Liver (tissue), 9 donors: Measurements from ENCODE around the gene RXRG. TPM values are rescaled to one million over a fixed set of nuclear protein-coding genes. Genes with fewer than 3 reads are reported as not detected.
A peak's percentile ranks its signal among the peaks of the same experiment; 100 is the strongest.

Experiments
- DNase-seq: peaks from one replicate; pipeline ENCODE4 v3.0.0-alpha.2; 2017; ENCODE audit warnings: low spot score
- H3K27ac ChIP-seq, 2 donors: one replicate each; pipeline ENCODE4 v1.7.0; 2013; ENCODE audit warnings: inconsistent platforms in 2 of 2, low read length in 2 of 2, control low read depth in 1 of 2, low read depth in 1 of 2, mild to moderate bottlenecking in 1 of 2
- H3K27me3 ChIP-seq, 4 donors: one replicate each; pipeline versions ENCODE4 v1.6.1 to v1.7.0; 2013; ENCODE audit warnings: low read length in 3 of 4, inconsistent platforms in 1 of 4, mild to moderate bottlenecking in 1 of 4, moderate library complexity in 1 of 4; ENCODE audit not compliant: control insufficient read depth in 4 of 4, insufficient read depth in 4 of 4
- H3K36me3 ChIP-seq, 4 donors: one replicate each; pipeline versions ENCODE4 v1.6.1 to v1.7.0; 2013; ENCODE audit warnings: low read length in 3 of 4, mild to moderate bottlenecking in 3 of 4, low read depth in 1 of 4, moderate library complexity in 1 of 4; ENCODE audit not compliant: control insufficient read depth in 4 of 4, insufficient read depth in 3 of 4
- H3K4me1 ChIP-seq, 4 donors: one replicate each; pipeline versions ENCODE4 v1.6.1 to v1.7.0; 2013; ENCODE audit warnings: low read length in 3 of 4, mild to moderate bottlenecking in 3 of 4, moderate library complexity in 1 of 4; ENCODE audit not compliant: control insufficient read depth in 4 of 4, insufficient read depth in 4 of 4
- H3K4me3 ChIP-seq, 3 donors: one replicate each; pipeline versions ENCODE4 v1.6.1 to v1.7.0; 2013; ENCODE audit warnings: low read length in 3 of 3, control low read depth in 1 of 3, low read depth in 1 of 3, mild to moderate bottlenecking in 1 of 3
- H3K9ac ChIP-seq, 2 donors: one replicate each; pipeline ENCODE4 v1.7.0; 2013; ENCODE audit warnings: low read length in 2 of 2, mild to moderate bottlenecking in 2 of 2, moderate library complexity in 2 of 2, control low read depth in 1 of 2, low read depth in 1 of 2
- H3K9me3 ChIP-seq, 4 donors: one replicate each; pipeline versions ENCODE4 v1.6.1 to v1.7.0; 2013; ENCODE audit warnings: low read length in 3 of 4; ENCODE audit not compliant: control insufficient read depth in 4 of 4
- EGR1 ChIP-seq, 2 donors: IDR thresholded peaks; 2 replicates each; pipeline ENCODE4 v1.6.1; 2016 to 2018; ENCODE audit warnings: antibody characterized with exemption in 2 of 2, low read depth in 2 of 2
- FOXA1 ChIP-seq: IDR thresholded peaks from 2 replicates; pipeline ENCODE4 v1.6.1; 2016; ENCODE audit warnings: antibody characterized with exemption
- FOXA2 ChIP-seq: IDR thresholded peaks from 2 replicates; pipeline ENCODE4 v1.6.1; 2016; ENCODE audit warnings: antibody characterized with exemption
- GABPA ChIP-seq, 2 donors: IDR thresholded peaks in 1 of 2; conservative IDR thresholded peaks in 1 of 2; 2 replicates each; pipeline ENCODE4 v1.6.1; 2016; ENCODE audit warnings: antibody characterized with exemption in 2 of 2, mild to moderate bottlenecking in 1 of 2, moderate library complexity in 1 of 2
- HNF4A ChIP-seq, 2 donors: conservative IDR thresholded peaks; 2 replicates each; pipeline ENCODE4 v1.6.1; 2016; ENCODE audit warnings: antibody characterized with exemption in 2 of 2, mild to moderate bottlenecking in 2 of 2
- HNF4G ChIP-seq: IDR thresholded peaks from 2 replicates; pipeline ENCODE4 v1.6.1; 2016; ENCODE audit warnings: antibody characterized with exemption
- JUND ChIP-seq, 2 donors: IDR thresholded peaks; 2 replicates each; pipeline ENCODE4 v1.6.1; 2016; ENCODE audit warnings: antibody characterized with exemption in 2 of 2
- NR2F2 ChIP-seq: IDR thresholded peaks from 2 replicates; pipeline ENCODE4 v1.6.1; 2016; ENCODE audit warnings: antibody characterized with exemption
- RAD21 ChIP-seq, 2 donors: IDR thresholded peaks; 2 replicates each; pipeline ENCODE4 v1.6.1; 2016; ENCODE audit warnings: antibody characterized with exemption in 2 of 2, mild to moderate bottlenecking in 2 of 2
- RXRA ChIP-seq, 2 donors: IDR thresholded peaks; 2 replicates each; pipeline ENCODE4 v1.6.1; 2017 to 2018; ENCODE audit warnings: antibody characterized with exemption in 2 of 2, mild to moderate bottlenecking in 1 of 2
- SP1 ChIP-seq: IDR thresholded peaks from 2 replicates; pipeline ENCODE4 v1.6.1; 2018; ENCODE audit warnings: antibody characterized with exemption, mild to moderate bottlenecking
- TAF1 ChIP-seq: conservative IDR thresholded peaks from 2 replicates; pipeline ENCODE4 v1.6.1; 2016; ENCODE audit warnings: antibody characterized with exemption, mild to moderate bottlenecking
- YY1 ChIP-seq: IDR thresholded peaks from 2 replicates; pipeline ENCODE4 v1.6.1; 2016; ENCODE audit warnings: antibody characterized with exemption, mild to moderate bottlenecking
- whole genome bisulfite sequencing: extraction: QIAGEN DNeasy Blood & Tissue Kit; methylation state at CpG from one replicate; pipeline ENCODE4 v1.1.7; 2013; 5-methylcytosine and 5-hydroxymethylcytosine counted together
- polyA plus RNA-seq, 2 donors: library from polyadenylated mRNA; stranded (reverse) in 1 of 2; unstranded in 1 of 2; fragments of 200-250 nt in 1 of 2; fragments of >200 nt in 1 of 2; fragmentation: Nextera tagmentation in 1 of 2; extraction: Ambion mirVana in 1 of 2; gene quantifications; one replicate each; pipeline versions ENCODE4 v1.2.1 to v1.2.3, GENCODE V29; 2013 to 2015
- total RNA-seq, 2 donors: library from RNA; depleted of rRNA; stranded (reverse); fragments of >200 nt; gene quantifications; one replicate each; pipeline ENCODE4 v1.2.3, GENCODE V29; 2014
- TF ChIP-seq, protein P1 (sequence below): IDR thresholded peaks from 2 replicates; pipeline ENCODE4 v1.6.1; 2016; ENCODE audit warnings: antibody characterized with exemption
- TF ChIP-seq, protein P2 (sequence below): fragments of 150-350 bp; IDR thresholded peaks from 2 replicates; pipeline ENCODE4 v1.5.1; 2017; ENCODE audit warnings: improper control_type of control experiment, low read depth, low read length; ENCODE audit not compliant: missing input control
- TF ChIP-seq, protein P3 (sequence below): IDR thresholded peaks from 2 replicates; pipeline ENCODE4 v1.6.1; 2016; ENCODE audit warnings: antibody characterized with exemption
- TF ChIP-seq, protein P4 (sequence below): IDR thresholded peaks from 2 replicates; pipeline ENCODE4 v1.6.1; 2016; ENCODE audit warnings: antibody characterized with exemption
- TF ChIP-seq, protein P5 (sequence below): IDR thresholded peaks from 2 replicates; pipeline ENCODE4 v1.6.1; 2016; ENCODE audit warnings: antibody characterized with exemption, mild to moderate bottlenecking
- donor health status: healthy.
- donor health status: healthy.
- donor health status: healthy.
- donor health status: healthy.
- donor health status: healthy.

Gene RXRG
- total and polyA plus RNA-seq, 4 donors, result 0.12 to 0.44 (median 0.42) TPM; not detected in 1

DNA sequence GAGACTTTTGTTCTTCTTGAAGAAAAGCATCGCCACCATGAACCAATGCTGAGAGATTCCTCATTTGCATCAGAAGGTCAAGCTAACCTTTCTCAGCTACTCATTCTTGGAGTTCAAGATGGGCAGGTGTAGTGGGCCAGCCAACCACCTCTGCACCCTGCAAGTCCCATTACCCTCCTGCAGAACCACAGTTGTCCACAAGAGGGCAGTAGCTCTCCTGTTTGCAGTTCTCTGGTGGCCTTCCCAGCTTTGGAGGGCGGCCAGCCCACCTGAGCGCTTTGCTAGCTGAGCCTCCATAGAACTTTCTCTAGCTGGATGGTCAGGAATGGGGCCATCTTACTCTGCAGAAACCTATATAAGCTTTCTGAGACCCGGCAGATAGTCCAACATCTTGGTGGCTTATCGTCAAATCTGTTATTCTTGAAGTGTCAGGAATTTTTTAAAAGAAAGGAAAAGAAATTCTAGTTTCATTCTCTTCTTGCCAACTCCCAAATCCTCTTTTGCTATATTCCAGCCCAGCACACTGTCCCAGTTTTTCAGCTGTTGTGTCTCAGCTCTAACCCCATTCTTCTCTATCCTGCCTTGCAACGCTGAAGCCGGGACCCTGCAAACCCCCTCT lies 77.4 kb downstream of the RXRG start (continued):
- TF ChIP-seq RXRA (IDR thresholded peaks at IDR 0.05), result no peak
- TF ChIP-seq, protein P1, sequence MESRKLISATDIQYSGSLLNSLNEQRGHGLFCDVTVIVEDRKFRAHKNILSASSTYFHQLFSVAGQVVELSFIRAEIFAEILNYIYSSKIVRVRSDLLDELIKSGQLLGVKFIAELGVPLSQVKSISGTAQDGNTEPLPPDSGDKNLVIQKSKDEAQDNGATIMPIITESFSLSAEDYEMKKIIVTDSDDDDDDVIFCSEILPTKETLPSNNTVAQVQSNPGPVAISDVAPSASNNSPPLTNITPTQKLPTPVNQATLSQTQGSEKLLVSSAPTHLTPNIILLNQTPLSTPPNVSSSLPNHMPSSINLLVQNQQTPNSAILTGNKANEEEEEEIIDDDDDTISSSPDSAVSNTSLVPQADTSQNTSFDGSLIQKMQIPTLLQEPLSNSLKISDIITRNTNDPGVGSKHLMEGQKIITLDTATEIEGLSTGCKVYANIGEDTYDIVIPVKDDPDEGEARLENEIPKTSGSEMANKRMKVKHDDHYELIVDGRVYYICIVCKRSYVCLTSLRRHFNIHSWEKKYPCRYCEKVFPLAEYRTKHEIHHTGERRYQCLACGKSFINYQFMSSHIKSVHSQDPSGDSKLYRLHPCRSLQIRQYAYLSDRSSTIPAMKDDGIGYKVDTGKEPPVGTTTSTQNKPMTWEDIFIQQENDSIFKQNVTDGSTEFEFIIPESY, result no peak
- TF ChIP-seq HNF4A (conservative IDR thresholded peaks at IDR 0.05), result no peak
- peak; percentile 66 to 84 for TF ChIP-seq RAD21 (IDR thresholded peaks at IDR 0.05)

DNA sequence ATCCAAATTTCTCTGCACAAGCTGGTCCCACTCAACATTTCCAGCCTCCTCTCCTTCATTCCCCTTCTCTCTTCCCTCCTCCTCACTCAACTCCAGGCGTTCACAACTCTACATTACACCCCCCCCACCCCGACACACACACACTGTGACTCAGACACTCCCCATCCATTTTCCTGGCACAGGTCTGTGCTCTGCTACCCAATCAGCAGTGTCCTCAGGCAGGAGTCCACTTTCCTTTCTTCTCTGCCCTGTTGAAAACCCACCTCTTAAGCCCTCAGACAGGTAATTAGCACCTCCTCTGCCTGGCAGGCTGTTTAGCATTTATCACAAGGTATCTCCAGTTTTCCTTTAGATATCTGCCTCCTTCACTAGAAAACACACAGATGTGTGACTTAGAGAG lies 79.6 kb downstream of the RXRG start:
- Histone ChIP-seq H3K4me1 (peaks cover 0 to 9% (median 4%) of the 10 kb centered on the region in 4 donors), H3K36me3 (no peaks in the 10 kb centered on the region), H3K9me3 (no peaks in the 10 kb centered on the region), H3K9ac (no peak overlapping the region), H3K27me3 (no peaks in the 10 kb centered on the region), H3K4me3 (no peak overlapping the region), H3K27ac (no peak overlapping the region)
- DNase-seq, result no peak
- 65% methylated on average over 2 of the region's 2 CpGs for WGBS
- TF ChIP-seq TAF1 (no peak), HNF4G (no peak), HNF4A (conservative IDR thresholded peaks at IDR 0.05) (no peak), FOXA2 (no peak), NR2F2 (no peak), YY1 (no peak), RAD21 (IDR thresholded peaks at IDR 0.05) (no peak), GABPA (IDR thresholded peaks at IDR 0.05 in 1 of 2, conservative IDR thresholded peaks at IDR 0.05 in 1 of 2) (no peak), EGR1 (IDR thresholded peaks at IDR 0.05; ENCODE audit: low read depth in 2 of 2) (no peak), FOXA1 (no peak), RXRA (IDR thresholded peaks at IDR 0.05) (no peak), SP1 (no peak), JUND (IDR thresholded peaks at IDR 0.05) (no peak)
- TF ChIP-seq, protein P2, sequence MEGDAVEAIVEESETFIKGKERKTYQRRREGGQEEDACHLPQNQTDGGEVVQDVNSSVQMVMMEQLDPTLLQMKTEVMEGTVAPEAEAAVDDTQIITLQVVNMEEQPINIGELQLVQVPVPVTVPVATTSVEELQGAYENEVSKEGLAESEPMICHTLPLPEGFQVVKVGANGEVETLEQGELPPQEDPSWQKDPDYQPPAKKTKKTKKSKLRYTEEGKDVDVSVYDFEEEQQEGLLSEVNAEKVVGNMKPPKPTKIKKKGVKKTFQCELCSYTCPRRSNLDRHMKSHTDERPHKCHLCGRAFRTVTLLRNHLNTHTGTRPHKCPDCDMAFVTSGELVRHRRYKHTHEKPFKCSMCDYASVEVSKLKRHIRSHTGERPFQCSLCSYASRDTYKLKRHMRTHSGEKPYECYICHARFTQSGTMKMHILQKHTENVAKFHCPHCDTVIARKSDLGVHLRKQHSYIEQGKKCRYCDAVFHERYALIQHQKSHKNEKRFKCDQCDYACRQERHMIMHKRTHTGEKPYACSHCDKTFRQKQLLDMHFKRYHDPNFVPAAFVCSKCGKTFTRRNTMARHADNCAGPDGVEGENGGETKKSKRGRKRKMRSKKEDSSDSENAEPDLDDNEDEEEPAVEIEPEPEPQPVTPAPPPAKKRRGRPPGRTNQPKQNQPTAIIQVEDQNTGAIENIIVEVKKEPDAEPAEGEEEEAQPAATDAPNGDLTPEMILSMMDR, result no peak
- TF ChIP-seq, protein P1, result no peak
- TF ChIP-seq, protein P3, sequence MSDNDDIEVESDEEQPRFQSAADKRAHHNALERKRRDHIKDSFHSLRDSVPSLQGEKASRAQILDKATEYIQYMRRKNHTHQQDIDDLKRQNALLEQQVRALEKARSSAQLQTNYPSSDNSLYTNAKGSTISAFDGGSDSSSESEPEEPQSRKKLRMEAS, result no peak
- TF ChIP-seq, protein P4, sequence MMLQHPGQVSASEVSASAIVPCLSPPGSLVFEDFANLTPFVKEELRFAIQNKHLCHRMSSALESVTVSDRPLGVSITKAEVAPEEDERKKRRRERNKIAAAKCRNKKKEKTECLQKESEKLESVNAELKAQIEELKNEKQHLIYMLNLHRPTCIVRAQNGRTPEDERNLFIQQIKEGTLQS, result no peak
- TF ChIP-seq, protein P5, sequence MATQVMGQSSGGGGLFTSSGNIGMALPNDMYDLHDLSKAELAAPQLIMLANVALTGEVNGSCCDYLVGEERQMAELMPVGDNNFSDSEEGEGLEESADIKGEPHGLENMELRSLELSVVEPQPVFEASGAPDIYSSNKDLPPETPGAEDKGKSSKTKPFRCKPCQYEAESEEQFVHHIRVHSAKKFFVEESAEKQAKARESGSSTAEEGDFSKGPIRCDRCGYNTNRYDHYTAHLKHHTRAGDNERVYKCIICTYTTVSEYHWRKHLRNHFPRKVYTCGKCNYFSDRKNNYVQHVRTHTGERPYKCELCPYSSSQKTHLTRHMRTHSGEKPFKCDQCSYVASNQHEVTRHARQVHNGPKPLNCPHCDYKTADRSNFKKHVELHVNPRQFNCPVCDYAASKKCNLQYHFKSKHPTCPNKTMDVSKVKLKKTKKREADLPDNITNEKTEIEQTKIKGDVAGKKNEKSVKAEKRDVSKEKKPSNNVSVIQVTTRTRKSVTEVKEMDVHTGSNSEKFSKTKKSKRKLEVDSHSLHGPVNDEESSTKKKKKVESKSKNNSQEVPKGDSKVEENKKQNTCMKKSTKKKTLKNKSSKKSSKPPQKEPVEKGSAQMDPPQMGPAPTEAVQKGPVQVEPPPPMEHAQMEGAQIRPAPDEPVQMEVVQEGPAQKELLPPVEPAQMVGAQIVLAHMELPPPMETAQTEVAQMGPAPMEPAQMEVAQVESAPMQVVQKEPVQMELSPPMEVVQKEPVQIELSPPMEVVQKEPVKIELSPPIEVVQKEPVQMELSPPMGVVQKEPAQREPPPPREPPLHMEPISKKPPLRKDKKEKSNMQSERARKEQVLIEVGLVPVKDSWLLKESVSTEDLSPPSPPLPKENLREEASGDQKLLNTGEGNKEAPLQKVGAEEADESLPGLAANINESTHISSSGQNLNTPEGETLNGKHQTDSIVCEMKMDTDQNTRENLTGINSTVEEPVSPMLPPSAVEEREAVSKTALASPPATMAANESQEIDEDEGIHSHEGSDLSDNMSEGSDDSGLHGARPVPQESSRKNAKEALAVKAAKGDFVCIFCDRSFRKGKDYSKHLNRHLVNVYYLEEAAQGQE, result no peak
